H9 (cell line): ENCODE results near the gene ATP6V0A1. TPM values are rescaled to one million over a fixed set of nuclear protein-coding genes. Genes with fewer than 3 reads are reported as not detected.
A peak's percentile ranks its signal among the peaks of the same experiment; 100 is the strongest.

Experiments used
- DNase-seq: peaks from one replicate; pipeline ENCODE4 v3.0.0-alpha.2; 2017
- H2AFZ ChIP-seq: one replicate; pipeline ENCODE4 v1.6.1; 2013; ENCODE audit warnings: mild to moderate bottlenecking, low read length, control low read depth, moderate library complexity
- H2AK5ac ChIP-seq: 2 replicates; pipeline ENCODE4 v1.6.1; 2013; ENCODE audit warnings: low read length, control low read depth, mixed read lengths; ENCODE audit not compliant: insufficient read length
- H2BK120ac ChIP-seq: one replicate; pipeline ENCODE4 v1.6.1; 2013; ENCODE audit warnings: low read depth, mild to moderate bottlenecking, low read length, control low read depth, inconsistent platforms; ENCODE audit not compliant: poor library complexity, severe bottlenecking
- H2BK12ac ChIP-seq: 2 replicates; pipeline ENCODE4 v1.6.1; 2013; ENCODE audit warnings: low read length, control low read depth, mixed read lengths, low read depth; ENCODE audit not compliant: insufficient read length
- H2BK15ac ChIP-seq: 2 replicates; pipeline ENCODE4 v1.6.1; 2013; ENCODE audit warnings: low read depth, low read length, control low read depth
- H2BK20ac ChIP-seq: one replicate; pipeline ENCODE4 v1.6.1; 2013; ENCODE audit warnings: low read depth, mild to moderate bottlenecking, low read length, control low read depth, inconsistent platforms; ENCODE audit not compliant: poor library complexity, severe bottlenecking
- H2BK5ac ChIP-seq: 2 replicates; pipeline ENCODE4 v1.6.1; 2013; ENCODE audit warnings: low read length, control low read depth, mixed read lengths; ENCODE audit not compliant: insufficient read length
- H3K14ac ChIP-seq: 2 replicates; pipeline ENCODE4 v1.6.1; 2013; ENCODE audit warnings: low read length, control low read depth; ENCODE audit not compliant: insufficient read depth
- H3K18ac ChIP-seq: 2 replicates; pipeline ENCODE4 v1.6.1; 2013; ENCODE audit warnings: low read depth, mild to moderate bottlenecking, mixed read lengths, low read length, control low read depth; ENCODE audit not compliant: insufficient read length
- H3K23ac ChIP-seq: 2 replicates; pipeline ENCODE4 v1.6.1; 2013; ENCODE audit warnings: low read length, control low read depth, mixed read lengths, low read depth; ENCODE audit not compliant: insufficient read length
- H3K23me2 ChIP-seq: 2 replicates; pipeline ENCODE4 v1.6.1; 2013; ENCODE audit warnings: low read depth, mild to moderate bottlenecking, mixed read lengths, low read length, control low read depth; ENCODE audit not compliant: insufficient read length, poor library complexity, severe bottlenecking
- H3K27ac ChIP-seq: 2 replicates; pipeline ENCODE4 v1.5.1; 2013; ENCODE audit warnings: low read length, control low read depth, mixed read lengths, low read depth; ENCODE audit not compliant: insufficient read length
- H3K27me3 ChIP-seq: 2 replicates; pipeline ENCODE4 v1.6.1; 2013; ENCODE audit warnings: low read length, control low read depth, inconsistent platforms; ENCODE audit not compliant: insufficient read depth
- H3K4ac ChIP-seq: 2 replicates; pipeline ENCODE4 v1.6.1; 2013; ENCODE audit warnings: low read depth, mild to moderate bottlenecking, control low read depth, inconsistent platforms, low read length, moderate library complexity
- H3K4me1 ChIP-seq: 2 replicates; pipeline ENCODE4 v1.6.1; 2013; ENCODE audit warnings: low read length, control low read depth, inconsistent platforms; ENCODE audit not compliant: insufficient read depth
- H3K4me2 ChIP-seq: 2 replicates; pipeline ENCODE4 v1.6.1; 2013; ENCODE audit warnings: low read length, control low read depth, mixed read lengths; ENCODE audit not compliant: insufficient read length, insufficient read depth
- H3K56ac ChIP-seq: 2 replicates; pipeline ENCODE4 v1.6.1; 2013; ENCODE audit warnings: low read depth, mild to moderate bottlenecking, mixed read lengths, low read length, control low read depth; ENCODE audit not compliant: insufficient read length
- H3K79me1 ChIP-seq: 2 replicates; pipeline ENCODE4 v1.6.1; 2013; ENCODE audit warnings: low read depth, mild to moderate bottlenecking, moderate library complexity, low read length, control low read depth, inconsistent platforms; ENCODE audit not compliant: insufficient read depth, poor library complexity, severe bottlenecking
- H3K79me2 ChIP-seq: 2 replicates; pipeline ENCODE4 v1.6.1; 2013; ENCODE audit warnings: low read length, control low read depth, inconsistent platforms; ENCODE audit not compliant: insufficient read depth
- H3K9ac ChIP-seq: 2 replicates; pipeline ENCODE4 v1.6.1; 2013; ENCODE audit warnings: low read length, control low read depth, mixed read lengths; ENCODE audit not compliant: insufficient read length; ENCODE audit errors: extremely low read depth
- H3K9me3 ChIP-seq: one replicate; pipeline ENCODE4 v1.6.1; 2013; ENCODE audit warnings: low read depth, low read length, inconsistent platforms; ENCODE audit not compliant: control insufficient read depth
- H3T11ph ChIP-seq: one replicate; pipeline ENCODE4 v1.6.1; 2013; ENCODE audit warnings: mild to moderate bottlenecking, low read length, control low read depth, inconsistent platforms
- H4K20me1 ChIP-seq: one replicate; pipeline ENCODE4 v1.6.1; 2013; ENCODE audit not compliant: control insufficient read depth, insufficient read length, insufficient read depth
- H4K5ac ChIP-seq: 2 replicates; pipeline ENCODE4 v1.6.1; 2013; ENCODE audit warnings: low read depth, mild to moderate bottlenecking, mixed read lengths, low read length, control low read depth; ENCODE audit not compliant: insufficient read length
- H4K8ac ChIP-seq: replicated peaks from 2 replicates; pipeline ENCODE4 v1.6.1; 2013; ENCODE audit warnings: low read length, control low read depth, mixed read lengths, low read depth; ENCODE audit not compliant: insufficient read length
- H4K91ac ChIP-seq: 2 replicates; pipeline ENCODE4 v1.6.1; 2013; ENCODE audit warnings: low read depth, mild to moderate bottlenecking, moderate library complexity, mixed read lengths, low read length, control low read depth; ENCODE audit not compliant: insufficient read length
- H3K27ac Mint-ChIP-seq, 3 experiments: 2 replicates in 2 of 3; 3 replicates in 1 of 3; pipeline ENCODE4 v1.8.0; 2020 to 2021; ENCODE audit warnings: mixed read lengths in 3 of 3, mild to moderate bottlenecking in 1 of 3, moderate library complexity in 1 of 3
- H3K27me3 Mint-ChIP-seq: 2 replicates; pipeline ENCODE4 v1.8.0; 2021; ENCODE audit warnings: low read depth, mild to moderate bottlenecking, moderate library complexity, mixed read lengths
- H3K36me3 Mint-ChIP-seq, 3 experiments: 2 replicates in 2 of 3; 3 replicates in 1 of 3; pipeline ENCODE4 v1.8.0; 2020 to 2021; ENCODE audit warnings: low read depth in 3 of 3, mixed read lengths in 3 of 3; ENCODE audit not compliant: insufficient read depth in 1 of 3
- H3K4me1 Mint-ChIP-seq, 2 experiments: 2 replicates each; pipeline ENCODE4 v1.8.0; 2020; ENCODE audit warnings: mixed read lengths in 2 of 2
- H3K4me3 Mint-ChIP-seq, 2 experiments: 2 replicates in 1 of 2; 3 replicates in 1 of 2; pipeline ENCODE4 v1.8.0; 2020 to 2021; ENCODE audit warnings: mild to moderate bottlenecking in 2 of 2, mixed read lengths in 2 of 2, moderate library complexity in 1 of 2
- H3K9me3 Mint-ChIP-seq, 2 experiments: 2 replicates in 1 of 2; 3 replicates in 1 of 2; pipeline ENCODE4 v1.8.0; 2020; ENCODE audit warnings: mild to moderate bottlenecking in 2 of 2, mixed read lengths in 2 of 2, moderate library complexity in 1 of 2
- CTCF ChIP-seq: fragments of 200-600 bp; sonication (generic); conservative IDR thresholded peaks from 3 replicates; pipeline ENCODE4 v1.8.0; 2021; ENCODE audit warnings: antibody characterized with exemption, mild to moderate bottlenecking
- WGBS: extraction: QIAGEN DNeasy Blood & Tissue Kit; methylation state at CpG from one replicate; pipeline ENCODE4 v1.1.7; 2013; ENCODE audit warnings: missing lambda C conversion rate, low lambda C conversion rate, mixed read lengths; ENCODE audit not compliant: insufficient read length; ENCODE audit errors: extremely low coverage; 5-methylcytosine and 5-hydroxymethylcytosine counted together
- total RNA-seq: library from RNA; stranded (reverse); gene quantifications from 2 replicates; pipeline ENCODE4 v1.2.1, GENCODE V29; 2021

The ATP6V0A1 gene
- total RNA-seq, 1 experiment from 2014 or later: 54.1 TPM

DNA sequence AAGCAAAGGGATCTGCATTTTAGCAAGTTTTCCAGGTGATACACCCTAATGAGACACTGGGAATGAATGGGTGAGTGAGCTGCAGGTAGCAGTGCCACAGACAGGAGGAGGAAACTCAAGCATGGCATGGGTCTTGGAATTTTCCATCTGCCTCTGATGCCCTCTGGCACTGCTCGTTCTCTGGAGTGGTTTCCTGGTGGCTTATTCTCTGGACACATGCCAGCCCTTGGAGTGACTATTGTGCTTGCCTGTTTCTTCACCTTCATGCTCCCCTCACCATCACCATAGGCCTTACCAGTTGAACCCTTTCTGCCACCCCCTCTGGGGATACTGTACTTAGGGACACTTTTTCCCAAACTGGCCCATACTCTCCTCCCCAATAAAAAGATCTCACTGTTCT lies 104.9 kb downstream of the ATP6V0A1 start:
- Histone ChIP-seq H2AFZ (no peak overlapping the region), H3K14ac (no peak overlapping the region), H2BK15ac (no peak overlapping the region), H2BK5ac (no peak overlapping the region), H3K4ac (no peak overlapping the region), H2BK20ac (no peak overlapping the region), H3K27me3 (no peaks in the 10 kb centered on the region), H3K23me2 (peaks cover 16% of the 10 kb centered on the region), H2BK120ac (no peak overlapping the region), H3T11ph (no peak overlapping the region), H4K20me1 (no peaks in the 10 kb centered on the region), H3K79me1 (peaks cover 4% of the 10 kb centered on the region), H2AK5ac (no peak overlapping the region), H2BK12ac (no peak overlapping the region), H3K4me2 (peak overlapping the region; percentile 86), H3K9me3 (no peaks in the 10 kb centered on the region), H3K56ac (no peak overlapping the region), H4K91ac (no peak overlapping the region), H3K27ac (no peak overlapping the region), H3K23ac (no peak overlapping the region), H3K4me1 (peaks cover 2% of the 10 kb centered on the region; the same call in 1 of the 2 replicates), H4K5ac (no peak overlapping the region), H3K18ac (no peak overlapping the region), H4K8ac (no peak overlapping the region), H3K9ac (no peak overlapping the region), H3K79me2 (peaks cover 7% of the 10 kb centered on the region; the same call in 1 of the 2 replicates)
- Mint-ChIP-seq H3K27me3 (no peaks in the 10 kb centered on the region), H3K4me3 (peak overlapping the region; percentile 94 to 95), H3K9me3 (no peaks in the 10 kb centered on the region), H3K36me3 (peaks cover 3 to 34% (median 26%) of the 10 kb centered on the region in 3 experiments; a peak in 6 of 7 replicates), H3K27ac (no peak overlapping the region), H3K4me1 (peaks cover 17 to 25% of the 10 kb centered on the region in 2 experiments)
- no CpG with 5 or more reads among the region's 1 CpG for WGBS
- DNase-seq: no peak
- TF ChIP-seq CTCF: no peak
